IPS DF 4.7 (cell line): ENCODE data around the gene ZNF320.
A peak's percentile ranks its signal among the peaks of the same experiment; 100 is the strongest.
"Not testable (repeated sequence)": the region's sequence is repeated elsewhere in the genome, so short reads cannot be mapped to it uniquely, and the experiment has no call there.

ENCODE experiments used
- DNase-seq: peaks from one replicate; pipeline ENCODE4 v3.0.0-alpha.2; 2013; ENCODE audit warnings: low spot score; ENCODE audit errors: extremely low read depth

The ZNF320 gene

GRCh38 chr19:52897138-52897935 is at the start of gene ZNF320:
Gene ZNF320 (minus strand): TSS chr19:52897635. CDS start chr19:52890255, 7,380 bp downstream.
- DNase-seq: peak; percentile 80

DNA sequence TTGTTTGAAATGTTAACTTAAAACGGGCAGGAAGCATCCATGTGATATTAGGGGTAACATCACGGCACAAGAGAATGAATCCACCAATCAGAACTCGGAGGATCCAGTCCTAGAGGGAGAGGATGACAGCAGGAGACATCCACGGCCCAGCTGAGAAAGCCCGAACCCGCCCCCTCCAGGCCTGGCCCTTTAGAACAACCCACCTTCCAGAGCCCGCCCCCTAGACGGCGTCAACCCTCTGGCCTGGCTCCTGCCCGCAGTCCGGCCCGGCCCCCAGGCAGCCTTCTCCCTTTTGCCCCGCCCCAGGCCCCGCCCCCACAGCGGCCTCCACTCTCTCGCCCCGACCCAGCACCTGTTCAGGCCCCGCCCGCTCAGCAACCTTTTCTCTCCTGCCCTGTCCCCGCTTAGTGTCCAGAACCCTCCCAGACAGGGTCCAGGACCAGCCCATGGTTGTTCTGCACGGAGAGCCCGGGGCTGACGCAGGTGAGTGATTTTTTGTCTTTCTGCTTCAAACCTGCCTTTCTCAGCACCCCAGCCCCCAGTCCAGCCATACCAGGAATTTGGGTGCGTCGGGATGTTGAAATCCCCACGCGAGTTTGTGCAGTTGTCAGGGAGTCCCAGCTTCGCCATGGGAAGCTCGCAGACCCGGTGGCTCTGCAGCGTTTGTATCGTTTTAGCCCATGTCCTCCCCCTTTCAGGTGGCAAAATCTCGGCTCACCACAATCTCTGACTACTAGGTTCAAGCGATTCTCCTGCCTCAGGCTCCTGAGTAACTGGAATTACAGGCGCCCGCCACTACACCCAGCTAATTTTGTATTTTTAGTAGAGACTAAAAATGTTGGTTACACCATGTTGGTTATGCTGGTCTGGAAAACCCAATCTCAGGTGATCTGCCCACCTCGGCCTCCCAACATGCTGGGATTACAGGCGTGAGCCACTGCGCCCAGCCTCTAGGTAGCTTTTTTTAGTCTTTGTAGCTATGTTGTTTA is 49.2 kb upstream of the ZNF320 start:
- DNase-seq: no peak

DNA sequence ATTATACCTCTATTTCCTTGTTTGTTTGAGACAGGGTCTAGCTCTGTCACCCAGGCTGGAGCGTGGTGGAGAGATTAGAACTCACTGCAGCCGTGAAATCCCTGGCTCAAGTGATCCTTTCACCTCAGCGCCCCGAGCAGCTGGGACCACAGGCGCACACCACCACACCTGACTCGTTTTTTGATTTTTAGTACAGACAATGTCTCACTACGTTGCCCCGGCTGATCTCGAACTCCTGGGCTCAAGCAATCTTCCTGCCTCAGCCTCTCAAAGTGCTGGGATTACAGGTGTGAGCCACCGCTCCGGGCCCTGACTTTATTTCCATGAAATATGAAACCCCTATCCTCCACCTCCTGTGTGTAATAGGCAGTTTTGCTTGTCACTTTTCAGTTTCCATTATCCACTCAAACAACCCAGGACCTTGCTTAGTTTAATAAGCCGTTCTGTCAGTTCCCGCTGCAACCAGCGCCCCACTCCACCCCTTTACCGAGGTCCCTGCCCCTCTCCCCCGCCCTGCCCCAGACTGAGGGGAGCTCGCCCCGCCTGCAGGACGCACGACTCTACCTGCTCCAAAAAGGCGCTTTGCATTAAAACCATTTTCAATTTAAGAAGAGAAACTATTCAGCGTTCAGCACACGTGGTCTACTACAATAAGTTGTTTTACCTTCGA is 48.4 kb upstream of the ZNF320 start:
- DNase-seq: no peak

DNA sequence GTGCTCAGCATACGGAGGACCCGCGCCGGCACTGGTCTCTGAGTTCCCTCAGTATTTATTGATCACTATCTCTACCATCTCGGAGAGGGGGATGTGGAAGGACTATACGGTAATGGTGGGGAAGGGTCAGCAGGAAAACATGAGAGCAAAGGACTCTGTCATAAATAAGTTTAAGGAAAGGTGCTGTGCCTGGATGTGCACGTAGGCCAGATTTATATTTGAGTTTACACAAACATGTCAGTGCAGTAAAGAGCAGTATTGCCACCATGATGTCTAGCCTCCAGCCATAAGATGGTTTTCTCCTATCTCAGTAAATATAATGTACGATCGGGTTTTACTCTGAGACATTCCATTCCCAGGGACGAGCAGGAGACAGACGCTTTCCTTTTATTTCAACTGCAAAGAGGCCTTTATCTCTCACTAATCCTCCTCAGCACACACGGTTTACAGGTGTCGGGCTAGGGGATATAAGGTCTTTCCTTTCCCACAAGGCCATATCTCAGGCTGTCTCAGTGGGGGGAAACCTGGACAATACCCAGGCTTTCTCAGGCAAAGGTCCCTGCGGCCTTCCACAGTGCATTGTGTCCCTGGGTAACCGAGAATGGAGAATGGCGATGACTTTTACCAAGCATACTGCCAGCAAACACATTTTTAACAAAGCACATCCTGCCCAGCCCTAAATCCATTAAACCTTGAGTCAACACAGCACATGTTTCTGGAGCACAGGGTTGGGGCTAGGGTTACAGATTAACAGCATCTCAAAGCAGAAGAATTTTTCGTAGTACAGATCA is 47.5 kb upstream of the ZNF320 start:
- DNase-seq: not testable (repeated sequence)

DNA sequence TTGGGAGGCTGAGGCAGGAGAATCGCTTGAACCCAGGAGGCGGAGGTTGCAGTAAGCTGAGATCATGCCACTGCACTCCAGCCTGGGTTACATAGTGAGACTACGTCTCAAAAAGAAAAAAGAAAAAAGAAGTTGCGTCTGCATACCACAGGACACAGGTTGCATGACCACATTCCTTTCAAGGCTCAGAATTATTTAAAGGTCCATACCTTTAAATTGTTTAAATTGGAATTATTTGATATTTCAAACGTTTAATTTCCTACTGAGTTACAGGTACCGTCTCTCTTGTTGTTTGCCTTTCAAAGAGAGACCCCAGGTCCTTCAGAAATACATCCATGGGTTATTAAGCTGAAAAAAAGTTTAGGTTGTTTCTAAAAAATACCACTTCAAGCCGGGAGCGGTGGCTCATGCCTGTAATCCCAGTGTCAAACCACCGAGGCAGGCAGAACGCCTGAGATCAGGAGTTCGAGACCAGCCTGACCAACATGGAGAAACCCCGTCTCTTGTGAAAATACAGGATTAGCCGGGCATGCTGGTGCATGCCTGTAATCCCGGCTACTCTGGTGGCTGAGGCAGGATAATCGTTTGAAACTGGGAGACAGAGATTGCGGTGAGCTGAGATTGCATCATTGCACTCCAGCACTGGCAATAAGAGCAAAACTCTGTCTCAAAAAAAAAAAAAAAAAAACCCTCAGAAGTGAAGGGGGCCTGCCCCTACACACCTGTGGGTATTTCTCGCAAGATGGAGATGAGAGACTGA is 46.6 kb upstream of the ZNF320 start:
- no peak for DNase-seq

DNA sequence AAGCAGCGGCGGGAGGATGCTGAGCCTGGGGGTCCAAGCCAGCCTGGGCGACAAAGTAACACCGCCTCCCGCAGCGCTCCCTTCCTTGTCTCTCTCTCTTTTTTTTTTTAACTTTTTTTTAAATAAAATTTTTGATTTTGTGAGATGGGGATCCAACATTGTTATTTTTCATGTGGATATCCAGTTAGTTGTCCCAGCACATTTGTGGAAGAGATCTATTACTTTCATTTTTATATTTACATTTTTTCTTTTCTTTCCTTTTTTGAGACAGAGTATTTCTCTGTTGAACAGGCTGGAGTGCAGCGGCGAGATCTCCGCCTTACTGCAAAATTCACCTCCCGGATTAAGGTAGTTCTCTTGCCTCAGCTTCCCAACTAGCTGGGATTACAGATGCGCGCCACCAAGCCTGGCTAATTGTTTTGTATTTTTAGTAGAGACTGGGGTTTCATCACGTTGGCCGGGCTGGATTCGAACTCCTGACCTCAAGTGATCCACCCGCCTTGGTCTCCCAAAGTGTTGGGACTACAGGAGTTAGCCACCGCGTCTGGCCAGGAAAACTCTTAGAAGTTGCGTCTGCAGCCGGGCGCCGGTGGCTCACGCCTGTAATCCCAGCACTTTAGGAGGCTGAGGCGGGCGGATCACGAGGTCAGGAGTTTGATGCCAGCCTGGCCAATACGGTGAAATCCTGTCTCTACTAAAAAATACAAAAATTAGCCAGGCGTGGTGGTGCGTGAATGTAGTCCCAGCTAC is 45.9 kb upstream of the ZNF320 start:
- DNase-seq: no peak

DNA sequence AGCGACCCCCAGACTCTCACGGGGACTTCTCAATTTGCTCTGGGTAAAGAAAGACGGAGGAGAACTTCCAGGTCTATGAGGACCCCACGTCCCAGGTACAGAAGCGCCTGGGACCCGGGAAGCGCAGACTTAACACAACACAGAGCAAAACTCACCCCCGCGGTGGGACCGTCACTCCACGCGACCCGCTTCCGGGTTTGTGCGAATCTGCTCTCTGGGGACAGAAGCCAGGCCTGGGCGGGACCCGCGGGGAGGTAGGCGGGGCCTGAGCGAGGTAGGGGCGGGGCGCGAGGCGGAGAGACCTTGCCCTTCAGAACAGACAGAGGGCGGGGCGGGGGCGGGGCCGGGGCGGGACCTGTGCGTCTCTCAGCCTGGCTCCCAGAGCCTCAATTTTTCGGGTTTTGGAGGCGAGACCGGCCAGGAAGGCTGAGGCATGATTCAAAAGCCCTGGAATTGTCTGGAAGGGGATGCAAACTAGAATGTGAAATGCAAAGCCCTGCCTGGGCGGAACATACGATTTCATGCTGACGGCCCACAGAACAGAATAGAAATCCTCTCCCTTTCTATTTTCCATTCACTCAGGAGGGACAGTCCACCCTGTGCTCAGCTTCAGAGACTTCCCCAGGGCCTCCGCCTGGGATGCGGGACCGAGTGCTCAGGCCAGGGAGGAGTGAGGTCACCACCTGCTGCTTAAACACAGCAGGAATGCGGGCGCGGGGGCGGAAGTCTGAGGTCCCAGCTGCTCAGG is 45.1 kb upstream of the ZNF320 start:
- DNase-seq: no peak

DNA sequence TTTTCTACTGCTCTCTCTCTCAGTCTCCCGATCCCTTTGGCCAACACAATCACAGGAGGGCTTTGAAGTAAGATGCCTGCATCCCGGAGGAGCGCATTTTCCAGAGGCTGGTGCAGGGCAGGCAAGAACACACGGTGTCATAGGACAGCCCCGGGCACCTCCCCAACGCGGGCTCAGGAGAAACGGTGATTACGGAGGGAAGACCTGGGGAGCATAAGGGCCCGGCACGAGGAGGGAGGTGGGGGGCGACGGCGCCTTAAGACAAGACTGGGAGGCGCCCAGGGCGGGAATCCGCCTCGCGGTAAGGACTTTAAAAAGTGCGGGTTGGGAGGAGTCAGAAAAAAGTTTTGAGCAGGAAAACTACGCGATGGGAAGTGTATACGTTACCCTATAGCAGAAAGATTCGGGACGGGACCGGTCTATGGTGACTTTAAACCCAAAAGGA is 44.5 kb upstream of the ZNF320 start:
- DNase-seq: no peak

DNA sequence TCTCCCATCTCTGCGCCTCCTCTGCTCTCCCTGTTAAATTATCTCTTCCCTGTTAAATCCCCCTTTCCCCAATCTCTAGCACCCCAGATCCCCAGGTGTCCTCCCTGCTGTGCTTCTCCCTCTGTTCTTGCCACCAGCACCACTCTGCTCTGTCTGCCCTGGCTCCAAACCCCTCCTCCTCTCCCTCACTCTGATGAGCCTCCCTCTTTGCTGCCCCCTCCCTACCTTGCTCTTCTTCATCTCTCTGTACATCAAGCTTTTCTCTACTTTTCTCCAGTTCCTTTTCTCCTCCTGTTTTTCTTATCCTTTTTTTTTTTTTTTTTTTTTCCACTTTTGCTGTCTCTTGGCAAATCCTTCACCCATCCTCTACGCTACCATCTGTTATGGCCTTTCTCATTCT is 44.1 kb upstream of the ZNF320 start:
- DNase-seq: not testable (repeated sequence)

DNA sequence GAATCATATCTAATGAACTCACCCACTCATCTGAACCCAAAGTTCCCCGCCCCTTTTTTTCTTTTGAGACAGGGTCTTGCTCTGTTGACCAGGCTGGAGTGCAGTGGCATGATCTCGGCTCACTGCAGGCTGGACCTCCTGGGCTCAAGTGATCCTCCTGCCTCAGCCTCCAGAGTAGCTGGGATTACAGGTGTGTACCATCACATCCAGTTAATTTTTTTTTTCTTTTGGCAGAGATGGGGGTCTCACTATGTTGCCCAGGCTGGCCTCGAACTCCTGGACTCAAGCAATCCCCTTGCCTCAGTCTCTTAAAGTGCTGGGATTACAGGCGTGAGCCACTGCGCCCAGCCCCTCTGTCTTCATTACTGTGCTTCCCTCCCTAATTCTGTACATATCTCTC is 43.5 kb upstream of the ZNF320 start:
- DNase-seq: not testable (repeated sequence)

GRCh38 chr19:52938761-52939160 is 41.3 kb upstream of the ZNF320 start:
- no peak for DNase-seq

DNA sequence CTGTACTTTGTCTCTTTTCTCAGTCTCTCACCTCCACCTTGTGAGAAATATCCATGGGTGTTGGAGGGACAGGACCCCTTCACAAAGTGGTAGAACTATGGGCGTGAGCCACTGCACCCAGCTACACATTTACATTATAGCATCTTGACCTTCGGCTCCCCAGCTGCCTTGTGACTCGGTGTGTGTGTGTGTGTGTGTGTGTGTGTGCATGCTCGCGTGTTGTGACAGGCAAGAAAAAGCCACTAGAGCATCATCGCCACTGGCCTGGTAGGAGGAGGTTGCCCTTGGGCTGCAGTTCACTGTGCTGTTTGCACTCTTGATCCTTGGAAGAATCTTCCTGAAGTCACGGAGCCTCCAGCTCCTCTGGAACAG is 39.5 kb upstream of the ZNF320 start:
- DNase-seq: no peak

DNA sequence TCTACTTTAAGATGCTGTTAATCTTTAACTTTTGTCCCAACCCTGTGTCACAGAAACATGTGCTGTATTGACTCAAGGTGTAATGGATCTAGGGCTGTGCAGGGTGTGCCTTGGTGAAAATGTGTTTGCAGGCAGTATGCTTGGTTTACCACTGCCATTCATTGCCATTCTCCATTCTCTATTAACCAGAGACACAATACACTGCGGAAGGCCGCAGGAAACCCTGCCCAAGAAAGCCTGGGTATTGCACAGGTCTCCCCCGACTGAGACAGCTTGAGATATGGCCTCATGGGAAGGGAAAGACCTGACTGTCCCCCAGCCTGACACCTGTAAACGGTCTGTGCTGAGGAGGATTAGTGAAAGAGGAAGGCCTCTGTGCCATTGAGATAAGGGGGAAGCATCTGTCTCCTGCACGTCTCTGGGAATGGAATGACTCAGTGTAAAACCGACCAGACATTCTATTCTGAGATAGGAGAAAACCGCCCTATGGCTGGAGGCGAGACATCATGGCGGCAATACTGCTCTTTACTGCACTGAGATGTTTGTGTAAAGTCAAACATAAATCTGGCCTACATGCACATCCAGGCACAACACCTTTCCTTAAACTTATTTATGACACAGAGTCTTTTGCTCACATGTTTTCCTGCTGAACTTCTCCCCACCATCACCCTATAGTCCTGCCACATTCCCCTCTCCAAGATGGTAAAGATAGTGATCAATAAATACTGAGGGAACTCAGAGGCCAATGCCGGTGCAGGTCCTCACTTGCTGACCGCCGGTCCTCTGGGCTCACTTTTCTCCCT is 38.9 kb upstream of the ZNF320 start:
- no peak for DNase-seq

GRCh38 chr19:52935434-52935833 is 38.0 kb upstream of the ZNF320 start:
- no peak for DNase-seq

GRCh38 chr19:52924641-52925040 is 27.2 kb upstream of the ZNF320 start:
- not testable (repeated sequence) for DNase-seq

DNA sequence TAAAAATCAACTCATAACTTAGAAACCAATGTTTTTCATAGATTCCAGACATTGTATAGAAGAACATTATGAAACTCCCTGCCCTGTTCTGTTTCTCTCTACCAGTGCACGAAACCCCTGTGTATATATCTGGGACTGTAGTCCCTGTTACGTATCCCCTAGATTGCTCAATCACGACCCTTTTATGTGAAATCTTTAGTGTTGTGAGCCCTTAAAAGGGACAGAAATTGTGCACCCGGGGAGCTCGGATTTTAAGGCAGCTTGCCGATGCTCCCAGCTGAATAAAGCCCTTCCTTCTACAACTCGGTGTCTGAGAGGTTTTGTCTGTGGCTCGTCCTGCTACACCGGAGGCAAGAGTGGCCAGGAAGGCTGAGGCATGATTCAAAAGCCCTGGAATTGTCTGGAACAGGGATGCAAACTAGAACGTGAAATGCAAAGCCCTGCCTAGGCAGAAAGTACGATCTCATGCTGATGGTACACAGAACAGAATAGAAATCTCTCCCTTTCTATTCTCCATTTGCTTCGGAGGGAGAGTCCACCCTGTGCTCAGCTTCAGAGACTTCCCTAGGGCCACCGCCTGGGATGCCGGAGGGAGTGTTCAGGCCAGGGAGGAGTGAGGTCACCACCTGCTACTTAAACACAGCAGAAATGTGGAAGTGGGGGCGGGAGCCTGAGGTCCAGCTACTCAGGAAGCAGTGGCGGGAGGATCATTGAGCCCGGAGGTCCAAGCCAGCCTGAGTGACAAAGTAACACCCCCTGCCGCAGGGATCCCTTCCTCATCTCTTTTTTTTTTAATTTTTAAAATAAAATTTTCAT is 26.6 kb upstream of the ZNF320 start:
- no peak for DNase-seq
